Activated CD4-positive, alpha-beta memory T cell treated with anti-CD3 and anti-CD28 coated beads, Interleukin-2, amount 10 ng/mL, durations not matched to agents 7 days and 5 days (primary cell): Measurements from ENCODE around the gene SH3RF3. TPM values are rescaled to one million over a fixed set of nuclear protein-coding genes. Genes with fewer than 3 reads are reported as not detected.
"Not testable (repeated sequence)": the region's sequence is repeated elsewhere in the genome, so short reads cannot be mapped to it uniquely, and the experiment has no call there.

ENCODE experiments used
- CTCF ChIA-PET: fragments of 350-600 bp; sonication (Branson Sonifier 250); formaldehyde crosslinking; loops from one replicate; lab custom pipeline; 2021; ENCODE audit warnings: antibody characterized with exemption, inconsistent platforms; lab: Charles Lee
- POLR2A ChIA-PET: fragments of 350-600 bp; sonication (Branson Sonifier 250); formaldehyde crosslinking; loops from one replicate; lab custom pipeline; 2021; ENCODE audit warnings: antibody characterized with exemption; lab: Charles Lee
- DNase-seq: peaks from one replicate; pipeline ENCODE4 v3.0.0-alpha.2; 2020
- H3K27ac Mint-ChIP-seq: one replicate; pipeline ENCODE4 v1.8.0; 2021; ENCODE audit warnings: mild to moderate bottlenecking, mixed read lengths
- H3K27me3 Mint-ChIP-seq: one replicate; pipeline ENCODE4 v1.8.0; 2021; ENCODE audit warnings: mixed read lengths
- H3K36me3 Mint-ChIP-seq: one replicate; pipeline ENCODE4 v1.8.0; 2021; ENCODE audit warnings: low read depth, mixed read lengths
- H3K4me1 Mint-ChIP-seq: one replicate; pipeline ENCODE4 v1.8.0; 2021; ENCODE audit warnings: mixed read lengths
- H3K4me3 Mint-ChIP-seq: one replicate; pipeline ENCODE4 v1.8.0; 2021; ENCODE audit warnings: mild to moderate bottlenecking, mixed read lengths
- H3K9me3 Mint-ChIP-seq: one replicate; pipeline ENCODE4 v1.8.0; 2021; ENCODE audit warnings: mixed read lengths
- total RNA-seq, 2 experiments: library from RNA; stranded (reverse); gene quantifications; one replicate each; pipeline ENCODE4 v1.2.3, GENCODE V29; 2021

Gene SH3RF3
- total RNA-seq, 2 experiments from 2014 or later: 0.23 to 0.45 TPM

- Mint-ChIP-seq H3K9me3 (no peaks in the 10 kb centered on the region), H3K27ac (no peak overlapping the region), H3K27me3 (peaks cover 58% of the 10 kb centered on the region), H3K4me1 (no peaks in the 10 kb centered on the region), H3K4me3 (no peak overlapping the region), H3K36me3 (no peaks in the 10 kb centered on the region)
- ChIA-PET CTCF (no interaction called here), POLR2A (interaction anchor here (1.1 kb wide), 1 partner anchor 27 kb away, joined by 3 read pairs; no protein-coding TSS in a partner anchor)
- DNase-seq: no peak
These were observed 28.6 kb downstream of the SH3RF3 start for GRCh38 chr2:109157563-109158105.

GRCh38 chr2:109158237-109158636 lies 29.2 kb downstream of the SH3RF3 start:
- ChIA-PET POLR2A (interaction anchor here (1.1 kb wide), 1 partner anchor 27 kb away, joined by 3 read pairs; no protein-coding TSS in a partner anchor), CTCF (no interaction called here)
- no peak overlapping the region for H3K4me3 Mint-ChIP-seq
- H3K36me3 Mint-ChIP-seq: no peaks in the 10 kb centered on the region
- H3K27ac Mint-ChIP-seq: no peak overlapping the region
- DNase-seq: no peak
- H3K4me1 Mint-ChIP-seq: no peaks in the 10 kb centered on the region
- H3K9me3 Mint-ChIP-seq: no peaks in the 10 kb centered on the region
- peaks cover 53% of the 10 kb centered on the region for H3K27me3 Mint-ChIP-seq

- DNase-seq: no peak
- Mint-ChIP-seq H3K27ac (no peak overlapping the region), H3K9me3 (no peaks in the 10 kb centered on the region), H3K4me3 (no peak overlapping the region), H3K4me1 (no peaks in the 10 kb centered on the region), H3K27me3 (peaks cover 47% of the 10 kb centered on the region), H3K36me3 (no peaks in the 10 kb centered on the region)
- POLR2A ChIA-PET: interaction anchor here (1.1 kb wide), 1 partner anchor 28 kb away, joined by 3 read pairs; no protein-coding TSS in a partner anchor
- CTCF ChIA-PET: no interaction called here
These were observed 30.1 kb downstream of the SH3RF3 start for GRCh38 chr2:109159096-109159495.

GRCh38 chr2:109160714-109161440 lies 31.9 kb downstream of the SH3RF3 start:
- no peak overlapping the region for H3K4me3 Mint-ChIP-seq
- H3K36me3 Mint-ChIP-seq: no peaks in the 10 kb centered on the region
- CTCF ChIA-PET: no interaction called here
- no peak overlapping the region for H3K27ac Mint-ChIP-seq
- no peak for DNase-seq
- peaks cover 40% of the 10 kb centered on the region for H3K27me3 Mint-ChIP-seq
- H3K9me3 Mint-ChIP-seq: no peaks in the 10 kb centered on the region
- POLR2A ChIA-PET: no interaction called here
- H3K4me1 Mint-ChIP-seq: no peaks in the 10 kb centered on the region

- DNase-seq, POLR2A ChIA-PET, H3K4me3 Mint-ChIP-seq, H3K27ac Mint-ChIP-seq, H3K9me3 Mint-ChIP-seq, CTCF ChIA-PET, H3K4me1 Mint-ChIP-seq, H3K36me3 Mint-ChIP-seq: not testable (repeated sequence)
- H3K27me3 Mint-ChIP-seq: peaks cover 43% of the 10 kb centered on the region
These were observed 33.4 kb downstream of the SH3RF3 start for GRCh38 chr2:109162367-109162766.

- no peak for DNase-seq
- Mint-ChIP-seq H3K27ac (no peak overlapping the region), H3K36me3 (no peaks in the 10 kb centered on the region), H3K4me1 (no peaks in the 10 kb centered on the region), H3K27me3 (peaks cover 43% of the 10 kb centered on the region), H3K4me3 (no peak overlapping the region), H3K9me3 (no peaks in the 10 kb centered on the region)
- CTCF ChIA-PET: no interaction called here
- POLR2A ChIA-PET: no interaction called here
These were observed 34.0 kb downstream of the SH3RF3 start for GRCh38 chr2:109162999-109163398.

GRCh38 chr2:109164311-109164710 lies 35.3 kb downstream of the SH3RF3 start:
- Mint-ChIP-seq H3K4me3 (no peak overlapping the region), H3K9me3 (no peaks in the 10 kb centered on the region), H3K27me3 (peaks cover 49% of the 10 kb centered on the region), H3K4me1 (no peaks in the 10 kb centered on the region), H3K36me3 (no peaks in the 10 kb centered on the region), H3K27ac (no peak overlapping the region)
- ChIA-PET CTCF (no interaction called here), POLR2A (no interaction called here)
- no peak for DNase-seq

- ChIA-PET CTCF (no interaction called here), POLR2A (no interaction called here)
- no peak for DNase-seq
- peaks cover 49% of the 10 kb centered on the region for H3K27me3 Mint-ChIP-seq
- H3K9me3 Mint-ChIP-seq: no peaks in the 10 kb centered on the region
- no peaks in the 10 kb centered on the region for H3K36me3 Mint-ChIP-seq
- no peak overlapping the region for H3K4me3 Mint-ChIP-seq
- no peak overlapping the region for H3K27ac Mint-ChIP-seq
- no peaks in the 10 kb centered on the region for H3K4me1 Mint-ChIP-seq
These were observed 35.8 kb downstream of the SH3RF3 start for GRCh38 chr2:109164739-109165221.

GRCh38 chr2:109166811-109167210 lies 37.8 kb downstream of the SH3RF3 start:
- no peak overlapping the region for H3K4me3 Mint-ChIP-seq
- H3K27ac Mint-ChIP-seq: no peak overlapping the region
- ChIA-PET POLR2A (no interaction called here), CTCF (interaction anchor here (0.5 to 1.0 kb wide), 3 partner anchors 38 to 202 kb away, joined by 3 to 4 read pairs (median 3); partner anchors contain the start of gene SH3RF3)
- no peak for DNase-seq
- H3K9me3 Mint-ChIP-seq: no peaks in the 10 kb centered on the region
- H3K36me3 Mint-ChIP-seq: no peaks in the 10 kb centered on the region
- H3K27me3 Mint-ChIP-seq: peaks cover 38% of the 10 kb centered on the region
- H3K4me1 Mint-ChIP-seq: no peaks in the 10 kb centered on the region

GRCh38 chr2:109168086-109168485 lies 39.1 kb downstream of the SH3RF3 start:
- DNase-seq: no peak
- CTCF ChIA-PET: interaction anchor here (0.7 kb wide), 1 partner anchor 179 kb away, joined by 3 read pairs; the partner anchor contains the start of gene EDAR
- Mint-ChIP-seq H3K9me3 (no peaks in the 10 kb centered on the region), H3K4me3 (no peak overlapping the region), H3K4me1 (no peaks in the 10 kb centered on the region), H3K36me3 (no peaks in the 10 kb centered on the region), H3K27me3 (peaks cover 44% of the 10 kb centered on the region), H3K27ac (no peak overlapping the region)
- POLR2A ChIA-PET: no interaction called here

GRCh38 chr2:109168716-109169115 lies 39.7 kb downstream of the SH3RF3 start:
- Mint-ChIP-seq H3K4me3 (no peak overlapping the region), H3K9me3 (no peaks in the 10 kb centered on the region), H3K27me3 (peaks cover 47% of the 10 kb centered on the region), H3K36me3 (no peaks in the 10 kb centered on the region), H3K27ac (no peak overlapping the region), H3K4me1 (no peaks in the 10 kb centered on the region)
- no peak for DNase-seq
- CTCF ChIA-PET: interaction anchor here (0.7 kb wide), 1 partner anchor 180 kb away, joined by 3 read pairs; the partner anchor contains the start of gene EDAR
- POLR2A ChIA-PET: no interaction called here

- Mint-ChIP-seq H3K4me3 (no peak overlapping the region), H3K27ac (no peak overlapping the region), H3K36me3 (peaks cover 2% of the 10 kb centered on the region), H3K27me3 (peaks cover 59% of the 10 kb centered on the region), H3K4me1 (peaks cover 2% of the 10 kb centered on the region), H3K9me3 (peaks cover 2% of the 10 kb centered on the region)
- DNase-seq: no peak
- ChIA-PET CTCF (no interaction called here), POLR2A (no interaction called here)
These were observed 41.6 kb downstream of the SH3RF3 start for GRCh38 chr2:109170645-109171044.

- Mint-ChIP-seq H3K27me3 (peaks cover 61% of the 10 kb centered on the region), H3K9me3 (peaks cover 2% of the 10 kb centered on the region), H3K4me3 (no peak overlapping the region), H3K27ac (no peak overlapping the region), H3K4me1 (peaks cover 2% of the 10 kb centered on the region), H3K36me3 (peaks cover 3% of the 10 kb centered on the region)
- ChIA-PET POLR2A (no interaction called here), CTCF (no interaction called here)
- no peak for DNase-seq
These were observed 42.7 kb downstream of the SH3RF3 start for GRCh38 chr2:109171444-109172334.
